ENCODE data around the gene OR8D4. TPM values are rescaled to one million over a fixed set of nuclear protein-coding genes. Genes with fewer than 3 reads are reported as not detected.

Gene OR8D4
- total RNA-seq, 1 donor = not detected

Other genes with a start within 250 kb of the OR8D4 start
- gene SCN3B, start 247.5 kb upstream of the OR8D4 start, total RNA-seq = under 0.01 TPM
- gene ZNF202, start 160.5 kb upstream of the OR8D4 start, total RNA-seq = 9.4 TPM
- gene OR6X1, start 147.6 kb upstream of the OR8D4 start, total RNA-seq = not detected
- gene OR6M1, start 95.8 kb upstream of the OR8D4 start, total RNA-seq = under 0.01 TPM
- not detected for gene TMEM225, start 16.5 kb upstream of the OR8D4 start, total RNA-seq
- gene OR4D5, start 37.5 kb downstream of the OR8D4 start, total RNA-seq = 0.27 TPM
- not detected for gene OR6T1, start 41.7 kb downstream of the OR8D4 start, total RNA-seq
- gene OR10S1, start 75.6 kb downstream of the OR8D4 start, total RNA-seq = under 0.01 TPM
- under 0.01 TPM for gene OR10G6, start 93.0 kb downstream of the OR8D4 start, total RNA-seq
- not detected for gene OR10G4, start 110.8 kb downstream of the OR8D4 start, total RNA-seq
- under 0.01 TPM for gene OR10G9, start 120.8 kb downstream of the OR8D4 start, total RNA-seq
- gene OR10G8, start 124.6 kb downstream of the OR8D4 start, total RNA-seq = under 0.01 TPM
- not detected for gene OR10G7, start 139.2 kb downstream of the OR8D4 start, total RNA-seq
- gene VWA5A, start 213.3 kb downstream of the OR8D4 start, total RNA-seq = 19.1 TPM